C1 segment of cervical spinal cord (tissue), 14 donors: ENCODE measurements around the gene CAPN8.

ENCODE experiments used
- DNase-seq, 14 donors: peaks; one replicate each; lab custom pipeline; 2025; lab: John Stamatoyannopoulos, UW

CAPN8 gene

DNA sequence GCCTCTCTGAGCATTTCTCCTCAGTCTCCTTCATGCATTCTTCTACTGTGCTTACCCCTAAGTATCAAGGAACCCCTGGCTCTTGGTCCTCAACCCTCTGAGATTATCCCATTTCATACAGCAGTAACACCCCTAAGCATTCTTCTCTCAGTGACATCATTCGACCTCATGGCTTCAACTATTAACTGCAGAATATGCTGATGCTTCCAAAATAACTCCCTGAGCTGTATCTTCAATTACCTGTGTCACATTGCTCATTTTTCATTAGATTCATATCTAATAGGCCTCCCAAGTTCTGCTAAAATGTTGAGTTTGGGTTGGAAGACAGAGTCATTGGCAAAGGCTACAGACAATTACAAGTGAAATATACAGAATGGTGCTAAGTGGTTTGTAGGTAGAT, 7.5 kb downstream of the CAPN8 start:
- no peak for DNase-seq

DNA sequence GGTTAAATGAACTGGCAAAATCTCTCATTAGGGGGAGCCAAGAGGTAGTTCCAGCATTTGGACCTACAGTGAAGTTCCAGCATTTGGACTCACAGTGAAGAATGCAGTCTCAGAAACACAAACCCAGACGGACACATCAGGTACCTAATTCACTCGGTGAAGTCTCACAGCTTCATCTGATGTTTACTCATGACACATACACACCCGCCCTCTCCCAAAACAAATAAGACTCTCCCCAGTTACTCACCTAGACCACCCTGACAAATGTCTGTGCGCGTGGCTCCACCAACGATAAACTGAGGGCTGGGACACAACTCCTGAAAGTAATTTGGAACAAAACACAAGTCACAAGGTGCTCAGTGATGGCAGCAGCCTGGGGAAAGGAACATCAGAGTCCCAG, 11.4 kb downstream of the CAPN8 start:
- DNase-seq = peak in 2 of 14 donors; percentile 1 to 21

DNA sequence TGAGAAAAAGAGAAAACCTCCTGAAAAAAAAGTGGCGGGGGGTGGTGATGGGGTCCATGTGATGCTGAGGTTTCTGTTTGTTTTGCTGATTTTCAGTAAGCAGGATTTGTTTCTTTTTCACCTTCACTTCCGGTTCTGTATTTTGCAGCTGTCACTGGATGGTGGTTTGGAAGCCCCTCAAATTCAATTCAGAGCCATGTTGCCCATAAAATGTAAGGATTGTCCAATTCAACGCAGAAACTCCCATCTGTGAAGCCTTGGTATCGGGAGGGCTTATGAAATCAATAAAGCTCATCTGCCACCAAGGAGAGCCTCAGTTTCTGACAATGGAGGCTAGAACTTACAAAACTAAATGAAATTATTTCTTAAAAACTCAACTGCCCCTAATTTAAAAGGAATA, 12.1 kb downstream of the CAPN8 start:
- no peak for DNase-seq

DNA sequence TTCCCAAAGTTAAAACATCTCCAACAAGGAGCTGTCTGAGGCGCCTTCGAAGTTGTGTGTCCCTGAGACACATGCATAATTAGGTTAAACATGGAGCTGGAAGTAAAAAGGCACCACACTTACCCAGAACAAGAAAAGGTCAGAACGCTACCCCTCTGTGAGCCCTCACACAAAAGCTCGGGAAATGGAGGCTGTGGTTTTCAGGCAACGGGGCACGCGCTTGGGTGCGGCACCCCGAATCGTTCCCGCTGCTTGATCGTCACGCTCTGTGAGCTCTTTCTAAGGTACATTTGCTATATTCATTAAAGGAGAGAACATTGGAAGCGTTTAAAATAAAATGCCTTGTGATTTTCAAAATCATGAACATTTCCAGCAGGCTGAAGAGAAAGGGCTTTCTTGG, 12.5 kb downstream of the CAPN8 start:
- peak in 1 of 14 donors; percentile 9 for DNase-seq

DNA sequence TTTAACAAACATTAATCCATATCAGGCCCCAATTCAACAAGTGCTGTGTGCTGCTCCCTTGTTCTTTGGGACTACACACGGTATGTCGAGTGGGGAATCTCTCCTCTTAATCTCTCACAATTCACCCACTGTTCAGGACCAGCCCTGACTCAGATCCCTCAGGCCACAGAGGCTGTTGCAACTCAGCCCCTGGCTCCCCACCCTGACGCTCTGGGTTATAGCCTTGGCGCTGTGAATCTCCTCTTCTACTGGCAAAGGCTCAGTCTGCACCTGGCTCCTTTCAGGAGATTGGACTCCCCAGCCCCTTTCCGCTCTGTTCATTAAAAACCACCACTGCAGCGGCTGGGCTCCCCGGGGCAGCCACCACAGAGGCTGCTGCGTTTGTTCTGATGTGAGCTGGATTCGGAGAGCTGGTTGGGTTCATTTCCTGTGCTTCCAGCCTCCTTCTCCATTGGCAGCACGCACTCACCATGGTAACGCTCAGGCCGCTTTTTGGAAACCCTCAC, 13.0 kb downstream of the CAPN8 start:
- DNase-seq = peak in 3 of 14 donors; percentile 9 to 55 (median 22)

DNA sequence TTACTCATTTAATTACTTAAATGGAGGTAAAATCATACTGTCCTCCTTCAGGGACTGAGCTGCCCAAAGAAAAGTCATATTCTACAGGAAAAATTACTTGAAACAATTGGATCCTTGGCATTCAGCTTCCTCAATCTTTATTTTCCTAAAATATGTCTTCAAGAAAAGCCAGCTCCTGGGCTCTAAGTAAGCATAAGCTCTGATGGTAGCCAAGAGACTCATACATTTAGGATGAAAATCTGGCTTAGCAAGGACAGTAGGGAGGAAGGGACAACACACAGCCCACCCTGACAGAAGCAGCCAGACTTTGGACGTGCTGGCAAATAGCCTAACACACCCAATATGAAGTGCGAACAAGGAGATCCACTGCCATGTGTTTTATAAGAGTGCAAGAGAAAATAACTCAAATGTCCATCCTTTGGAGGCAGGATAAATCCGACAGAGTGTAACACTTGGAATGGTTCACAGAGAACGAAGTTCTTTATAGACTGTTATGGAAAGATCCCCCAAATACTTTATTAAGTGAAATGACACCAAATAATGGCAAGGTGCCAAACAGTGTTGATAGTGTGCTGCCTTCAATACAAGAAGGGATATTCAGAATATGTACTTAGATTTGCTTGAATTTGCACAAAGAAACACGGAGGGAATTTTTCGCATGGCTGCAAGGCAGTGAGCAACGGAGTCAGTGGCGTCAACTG, 14.1 kb downstream of the CAPN8 start:
- DNase-seq = peak in 1 of 14 donors; percentile 7

DNA sequence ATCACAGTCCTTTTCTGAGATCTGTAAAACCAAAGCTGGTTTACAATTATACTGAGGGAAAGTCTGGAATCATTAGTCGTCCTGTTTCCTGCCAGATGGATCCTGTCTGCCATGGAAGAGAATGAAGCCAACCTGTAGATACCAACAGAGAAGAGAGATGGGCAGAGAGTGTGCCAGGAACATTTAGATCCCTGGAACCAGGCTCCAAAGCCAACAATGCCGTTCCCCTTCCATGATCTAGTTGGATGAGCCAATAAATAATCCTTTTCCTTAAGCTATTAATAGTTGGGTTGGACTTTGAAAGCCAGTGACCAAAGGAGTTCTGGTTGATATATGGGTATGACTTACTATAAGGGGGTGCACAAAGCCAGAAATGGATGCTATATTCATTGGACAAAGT, 15.0 kb downstream of the CAPN8 start:
- DNase-seq = peak in 1 of 14 donors; percentile 94

DNA sequence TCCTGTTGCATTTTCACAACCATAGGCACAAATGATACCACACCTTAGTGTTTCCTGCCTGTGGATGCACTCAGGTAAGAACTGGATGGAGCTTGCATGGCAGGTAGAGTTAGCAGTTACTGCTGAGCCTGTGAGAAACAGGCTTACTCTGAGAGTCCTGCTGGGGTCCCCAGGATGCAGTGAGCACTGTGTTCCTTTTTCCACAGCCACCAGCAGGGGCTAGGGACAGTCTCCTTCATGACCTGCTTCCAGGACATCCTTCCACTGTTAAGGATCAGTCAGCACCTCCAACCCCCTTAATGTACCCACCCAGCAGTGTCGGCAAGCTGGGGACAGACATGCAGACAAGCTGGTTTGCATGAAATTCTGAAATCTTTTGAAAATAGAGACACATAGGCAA, 16.3 kb downstream of the CAPN8 start:
- no peak for DNase-seq

DNA sequence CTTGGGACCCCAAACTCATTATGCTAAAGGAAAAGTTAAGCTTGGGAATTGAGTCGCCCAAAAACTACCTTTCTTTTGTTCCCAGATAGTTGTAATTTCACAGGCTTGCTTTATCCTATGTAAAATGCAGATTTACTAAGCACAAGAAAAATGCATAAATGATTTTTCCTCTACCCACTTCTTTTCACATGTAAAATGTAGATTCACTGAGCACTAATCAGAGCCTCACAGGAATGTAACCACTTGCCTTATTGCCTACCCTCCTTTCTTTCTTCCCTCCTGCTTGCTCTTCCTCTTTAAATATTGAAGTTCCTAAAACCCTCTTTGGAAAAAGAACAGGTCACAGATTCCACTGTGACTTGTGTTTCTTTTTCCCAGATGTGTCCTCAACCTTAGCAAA, 18.3 kb downstream of the CAPN8 start:
- DNase-seq = no peak

DNA sequence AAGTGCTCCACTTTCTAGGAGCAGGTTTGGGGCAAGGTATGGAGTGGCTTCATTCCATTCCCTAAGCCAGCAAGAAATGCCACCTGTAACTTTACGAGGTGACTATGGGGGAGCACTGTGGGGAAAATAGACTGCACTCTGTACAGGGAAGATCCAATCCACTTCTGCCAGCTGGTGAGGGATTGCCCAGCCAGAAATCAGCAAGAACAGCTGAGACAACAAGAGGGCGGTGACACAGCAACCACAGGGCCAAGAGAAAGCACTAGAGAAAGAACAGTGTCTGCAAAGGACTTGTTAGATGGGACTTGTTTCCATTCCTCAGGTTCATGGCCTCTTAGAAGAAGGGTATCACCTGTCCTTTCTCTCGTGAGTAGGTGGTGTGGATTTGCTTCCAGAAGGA, 19.6 kb downstream of the CAPN8 start:
- no peak for DNase-seq

DNA sequence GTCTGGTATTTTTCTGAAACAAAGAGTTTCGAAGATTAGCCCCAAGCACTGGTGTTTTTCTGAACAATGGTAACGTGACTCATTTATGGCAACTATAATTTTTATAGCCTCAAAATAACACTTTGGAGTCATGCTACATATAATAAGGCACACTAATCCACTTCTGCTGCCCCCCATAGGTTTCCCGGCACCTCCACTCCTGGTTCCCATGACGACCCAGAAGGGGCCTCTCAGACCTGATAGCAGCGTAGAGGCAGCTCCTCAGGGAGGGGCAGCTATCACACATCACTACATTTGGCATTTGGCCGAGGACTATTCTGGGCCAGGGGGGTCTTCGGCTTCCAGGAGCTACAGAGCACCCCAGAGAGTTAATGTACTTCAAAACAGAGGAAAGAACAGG, 23.3 kb downstream of the CAPN8 start:
- no peak for DNase-seq

DNA sequence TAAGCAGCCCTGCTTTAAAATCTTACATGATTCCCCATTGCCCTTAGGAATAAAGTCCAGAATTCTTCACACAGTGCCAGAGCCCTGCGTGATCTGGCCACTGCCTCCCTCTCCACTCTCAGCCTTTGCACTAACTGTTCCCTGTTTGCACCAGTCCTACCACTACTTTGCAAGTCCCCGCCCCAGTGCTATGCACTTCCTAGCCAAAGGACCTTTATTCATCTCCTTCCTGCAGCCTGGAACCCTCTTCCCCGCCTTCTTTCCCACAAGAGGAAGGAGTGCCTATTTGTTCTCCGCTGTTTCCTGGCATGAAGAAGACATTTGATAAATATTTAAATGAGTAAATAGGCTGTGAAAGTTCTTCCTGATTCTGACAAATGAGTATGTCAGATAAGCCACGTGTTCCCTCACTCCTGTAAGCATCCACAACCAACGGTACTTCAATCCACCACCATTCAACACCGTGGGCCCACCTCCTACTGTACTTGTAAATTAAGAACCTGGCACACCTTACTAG, 23.9 kb downstream of the CAPN8 start:
- DNase-seq = no peak

DNA sequence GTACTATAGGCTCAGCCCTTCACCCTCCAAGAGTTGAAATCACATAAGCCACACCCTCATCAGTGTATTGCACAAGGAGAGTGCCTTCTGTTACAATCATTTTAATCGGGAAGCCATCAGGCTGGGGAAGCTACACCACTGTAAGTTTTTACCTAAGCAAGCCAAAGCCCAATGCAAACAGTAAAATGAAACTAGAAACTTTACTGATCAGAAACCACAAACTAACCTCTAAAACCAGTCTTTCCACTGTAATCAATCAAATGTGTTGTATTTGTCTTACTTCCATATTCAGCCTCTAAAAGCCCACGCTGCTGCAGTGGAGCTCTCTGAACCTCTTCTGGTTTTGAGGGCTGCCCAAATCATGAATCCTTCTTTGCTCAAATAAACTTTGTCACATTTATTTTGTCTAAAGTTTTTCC, 26.2 kb downstream of the CAPN8 start:
- DNase-seq = no peak

DNA sequence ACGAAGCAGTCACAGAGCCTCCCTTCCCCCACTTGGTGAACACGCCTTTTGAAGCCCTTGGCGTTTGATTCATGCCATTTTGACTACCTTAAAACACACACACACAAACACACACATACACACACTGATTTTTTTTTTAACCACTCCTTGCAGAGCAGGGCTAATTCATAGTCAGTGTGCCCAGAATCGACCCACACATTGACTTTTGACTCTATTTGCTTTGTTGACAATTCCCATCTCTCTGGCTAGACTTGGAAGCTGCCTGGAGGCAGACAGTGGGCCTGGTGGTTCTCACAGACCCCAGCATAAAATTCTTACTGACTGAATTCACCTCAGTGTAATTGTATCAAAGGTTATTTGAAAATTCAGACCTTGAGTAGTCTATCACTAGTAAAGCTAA, 30.3 kb downstream of the CAPN8 start:
- DNase-seq = no peak

DNA sequence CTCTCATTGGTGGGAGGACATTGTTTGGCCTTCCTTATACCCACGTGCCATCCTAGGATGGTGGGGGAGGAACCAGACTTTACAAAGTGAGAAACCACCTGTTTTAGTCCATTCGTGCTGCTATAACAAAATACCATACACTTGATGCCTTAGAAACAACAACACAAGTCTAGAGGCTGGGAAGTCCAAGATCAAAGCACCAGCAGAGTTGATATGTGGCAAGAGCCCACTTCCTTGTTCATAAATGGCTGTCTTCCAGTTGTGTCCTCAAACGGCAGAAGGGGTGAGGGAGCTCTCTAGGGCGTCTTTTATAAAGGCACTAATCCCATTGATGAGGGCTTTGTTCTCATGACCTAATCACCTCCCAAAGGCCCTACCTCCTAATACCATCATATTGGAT, 31.1 kb downstream of the CAPN8 start:
- DNase-seq = no peak

DNA sequence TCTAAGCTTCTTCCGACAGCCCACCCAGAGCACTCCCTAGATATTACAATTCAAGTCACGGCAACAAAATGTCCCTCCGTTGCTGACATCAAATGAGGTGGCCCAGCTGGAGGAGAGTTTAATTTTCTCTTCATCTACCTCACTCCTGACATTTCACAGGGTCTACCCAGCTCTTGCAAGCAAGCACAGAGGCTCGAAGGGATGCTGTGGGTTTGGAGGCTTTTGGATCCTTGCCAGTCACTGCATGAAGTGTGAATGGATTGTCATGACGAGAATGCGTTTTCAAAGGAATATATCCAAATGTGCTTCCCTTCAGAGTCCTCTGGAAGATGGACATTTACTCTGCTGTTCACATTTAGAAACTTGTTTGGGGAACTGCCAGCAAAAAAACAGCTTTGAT, 33.5 kb downstream of the CAPN8 start:
- no peak for DNase-seq

DNA sequence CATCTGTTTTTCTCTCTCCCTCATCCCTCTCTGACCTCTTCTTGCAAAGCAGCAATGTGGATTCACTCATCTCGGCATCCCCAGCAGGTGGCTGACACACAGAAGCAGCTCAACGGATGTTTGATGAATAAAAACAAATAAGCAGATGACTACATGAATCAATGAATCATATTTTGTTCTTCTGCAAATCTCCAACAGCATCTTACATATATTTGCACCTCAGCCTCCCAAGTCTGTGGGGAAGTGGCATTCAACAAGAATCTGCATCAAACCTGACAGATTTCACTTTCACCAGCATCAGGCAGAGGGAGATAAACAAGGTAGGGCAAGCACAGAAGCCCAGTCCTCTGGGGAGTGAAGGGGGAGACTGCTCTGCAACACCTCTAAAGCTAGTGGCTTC, 34.0 kb downstream of the CAPN8 start:
- no peak for DNase-seq

DNA sequence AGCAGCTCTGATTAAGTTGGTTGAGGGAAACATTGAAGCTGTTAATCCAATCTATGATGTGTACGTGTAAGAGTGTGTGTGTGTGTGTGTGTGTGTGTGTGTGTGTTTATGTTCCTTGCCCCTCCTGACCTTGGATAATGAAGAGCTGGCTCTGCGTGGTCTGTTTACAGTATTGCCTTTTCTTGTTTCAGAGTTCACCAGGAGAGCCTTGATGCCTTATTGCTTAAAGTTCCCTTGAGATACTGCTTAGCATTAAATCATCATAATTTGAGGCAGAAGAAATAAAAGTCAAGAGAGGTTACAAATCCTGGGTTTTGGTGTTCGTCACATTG, 36.4 kb downstream of the CAPN8 start:
- DNase-seq = no peak

DNA sequence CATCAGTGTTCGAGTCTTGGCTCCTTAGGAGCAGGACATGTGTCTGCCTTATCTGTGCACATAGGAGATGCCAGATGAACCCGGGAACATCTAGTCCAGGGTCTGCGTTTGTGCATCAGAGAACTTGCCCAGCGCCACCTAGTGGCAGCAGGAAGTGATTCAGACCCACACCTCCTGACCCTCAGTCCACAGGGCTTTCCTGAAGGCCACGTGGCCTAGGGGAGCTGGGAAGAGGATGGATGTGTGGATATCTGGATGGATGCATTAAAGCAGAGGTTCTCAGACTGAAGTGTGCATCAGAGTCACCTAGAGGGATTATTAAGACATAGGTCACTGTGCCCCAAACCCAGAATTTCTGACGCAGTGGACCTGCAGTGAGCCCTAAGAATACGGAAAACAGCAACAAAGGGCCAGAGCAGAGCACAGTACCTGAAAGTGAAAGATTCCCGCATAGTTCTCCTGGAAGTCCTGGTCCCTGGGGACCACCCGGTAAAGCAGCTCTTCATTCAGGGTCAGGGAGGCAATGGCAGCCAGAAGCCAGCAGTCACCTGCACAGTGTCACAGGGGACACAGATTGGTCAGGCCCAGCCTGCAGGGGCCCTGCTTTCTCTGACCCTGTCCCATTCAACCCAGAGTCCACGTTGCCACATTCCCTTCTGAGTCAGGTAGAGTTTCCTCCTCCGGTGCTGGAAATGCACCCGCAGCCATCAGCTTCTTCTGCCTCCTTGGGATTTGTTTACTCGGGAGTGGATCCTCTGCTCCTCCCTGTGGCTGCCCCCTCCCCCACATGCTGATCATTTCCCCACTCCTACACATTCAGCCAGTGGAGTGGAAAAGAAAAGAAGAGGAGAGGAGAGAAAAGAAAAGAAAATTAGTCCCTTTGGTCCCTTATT, 37.0 kb downstream of the CAPN8 start:
- peak in 6 of 14 donors; percentile 6 to 61 (median 19) for DNase-seq

DNA sequence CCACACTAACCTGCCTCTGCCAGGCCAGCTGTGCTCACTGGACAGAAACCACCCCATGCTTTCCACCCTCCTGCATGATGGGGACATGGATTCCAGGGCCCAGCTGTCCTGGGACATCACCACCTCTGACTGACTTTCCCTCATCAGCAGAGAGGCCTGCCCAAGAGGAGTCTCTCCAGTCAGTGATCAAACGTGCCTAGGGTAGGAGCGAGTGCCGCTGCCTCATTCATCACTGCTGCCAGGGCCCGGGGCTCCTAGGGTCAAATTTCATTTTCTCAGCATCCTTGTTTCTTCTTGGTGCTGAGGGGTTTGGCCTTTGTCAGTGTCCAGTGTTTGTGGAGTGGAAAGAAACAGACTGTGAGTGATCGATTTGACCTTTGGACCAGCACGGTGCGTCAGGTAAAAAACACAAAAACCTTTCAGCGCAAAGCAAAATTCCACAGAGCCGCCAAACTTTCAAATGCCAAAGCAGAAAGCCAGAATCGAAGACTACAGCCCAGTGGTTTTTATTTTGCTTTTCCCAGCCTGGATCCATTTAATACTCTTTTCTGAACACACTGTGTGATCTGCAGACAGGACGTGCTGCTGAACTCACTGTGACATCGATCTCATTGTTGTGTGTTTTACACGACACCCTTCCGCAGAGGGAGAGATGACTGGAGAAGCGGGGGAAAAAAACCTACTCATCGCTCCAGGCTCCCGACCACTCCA, 43.2 kb downstream of the CAPN8 start:
- DNase-seq = no peak

DNA sequence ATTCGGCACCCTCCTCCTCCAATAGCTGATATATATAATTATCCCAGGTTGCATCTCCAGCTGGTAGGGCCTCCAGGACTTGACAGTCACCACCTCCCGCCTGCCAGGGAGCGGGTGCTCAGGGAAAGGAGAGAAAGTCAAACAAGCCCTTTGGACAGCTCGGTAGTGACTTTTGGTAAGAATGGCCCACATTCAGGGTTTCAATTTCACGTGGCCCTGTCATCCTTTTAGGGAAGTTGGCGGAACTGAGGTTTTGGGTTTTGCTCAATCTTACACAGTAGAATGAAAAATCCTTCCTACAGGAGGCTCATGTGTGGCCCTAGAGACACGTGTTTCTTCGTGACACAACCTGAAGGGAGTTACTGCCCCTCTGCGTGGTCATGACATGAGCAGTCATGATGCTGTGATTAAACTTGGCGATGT, 44.2 kb downstream of the CAPN8 start:
- peak in 5 of 14 donors; percentile 10 to 48 (median 23) for DNase-seq

DNA sequence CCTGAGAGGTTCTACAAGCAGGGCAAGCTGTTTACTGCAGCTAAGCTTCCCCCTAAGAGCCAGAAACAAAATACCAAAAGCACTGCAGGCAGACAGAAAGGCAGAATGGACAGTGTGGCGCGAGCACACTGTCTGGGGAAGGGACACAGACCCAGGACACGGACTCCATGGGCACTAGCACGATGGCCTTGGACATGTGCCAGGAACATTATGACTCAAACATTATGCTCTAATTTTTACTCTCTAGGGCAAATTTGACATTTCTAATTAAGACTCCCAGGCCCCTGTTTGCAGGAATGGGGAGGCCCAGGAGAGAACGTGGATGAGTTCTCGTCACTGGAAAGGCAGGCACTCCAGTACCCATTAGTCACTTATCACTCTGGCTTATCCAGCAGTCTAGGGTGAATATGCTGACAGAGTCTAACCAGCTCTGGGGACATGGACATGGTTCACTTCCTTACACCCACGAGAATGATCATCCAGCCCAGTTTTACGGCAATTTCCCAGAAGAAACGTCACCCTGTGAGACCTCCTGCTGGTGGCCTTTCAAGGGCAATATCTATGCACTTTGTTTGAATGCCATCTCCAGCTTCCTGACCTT, 45.1 kb downstream of the CAPN8 start:
- DNase-seq = peak in 2 of 14 donors; percentile 11
